Measurements from ENCODE around the gene POLR1E.
A peak's percentile ranks its signal among the peaks of the same experiment; 100 is the strongest.

POLR1E gene

GRCh38 chr9:37485389-37486255 lies at the start of gene POLR1E:
POLR1E (plus strand) TSS chr9:37485948; CDS start chr9:37486048, 100 bp downstream.
- DNase-seq = peak; percentile 64 to 78

- no peak for DNase-seq
These were observed 49.2 kb upstream of the POLR1E start for GRCh38 chr9:37436540-37436939.

DNA sequence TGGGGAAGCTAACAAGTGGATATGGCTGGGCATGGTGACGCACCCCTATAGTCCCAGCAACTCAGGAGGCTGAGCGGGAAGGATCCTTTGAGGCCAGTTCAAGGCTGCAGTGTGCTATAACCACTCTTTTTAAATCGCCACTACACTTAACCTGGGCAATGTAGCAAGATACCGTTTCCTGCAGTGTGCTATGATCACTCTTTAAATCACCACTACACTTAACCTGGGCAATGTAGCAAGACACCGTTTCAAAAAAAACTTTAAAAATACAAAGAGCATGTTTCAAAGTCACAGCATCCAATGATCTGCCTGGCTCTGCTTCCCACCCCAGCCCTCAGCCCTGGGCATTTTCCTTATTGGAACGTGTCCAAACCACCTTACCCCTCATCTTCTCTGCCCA lies 48.7 kb upstream of the POLR1E start:
- no peak for DNase-seq

DNA sequence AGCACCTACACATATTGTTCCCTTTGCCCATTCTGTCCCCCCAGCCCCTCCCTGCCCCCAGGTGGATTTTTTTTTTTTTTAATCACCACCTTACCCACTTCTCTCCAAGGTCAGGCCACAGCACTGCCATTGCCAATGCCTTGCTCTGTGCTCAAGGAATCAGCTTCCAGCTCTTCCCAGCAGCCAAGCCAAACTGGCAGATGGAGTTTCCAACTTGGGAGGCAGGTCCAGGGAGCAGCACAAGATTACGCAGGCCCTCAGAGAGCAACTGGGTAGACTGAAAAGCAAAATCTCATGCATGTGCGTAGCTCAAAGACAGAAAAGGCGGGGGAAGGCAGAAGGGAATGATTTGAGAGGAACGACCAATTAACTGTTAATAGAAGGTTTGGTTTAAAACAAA lies 48.1 kb upstream of the POLR1E start:
- no peak for DNase-seq

DNA sequence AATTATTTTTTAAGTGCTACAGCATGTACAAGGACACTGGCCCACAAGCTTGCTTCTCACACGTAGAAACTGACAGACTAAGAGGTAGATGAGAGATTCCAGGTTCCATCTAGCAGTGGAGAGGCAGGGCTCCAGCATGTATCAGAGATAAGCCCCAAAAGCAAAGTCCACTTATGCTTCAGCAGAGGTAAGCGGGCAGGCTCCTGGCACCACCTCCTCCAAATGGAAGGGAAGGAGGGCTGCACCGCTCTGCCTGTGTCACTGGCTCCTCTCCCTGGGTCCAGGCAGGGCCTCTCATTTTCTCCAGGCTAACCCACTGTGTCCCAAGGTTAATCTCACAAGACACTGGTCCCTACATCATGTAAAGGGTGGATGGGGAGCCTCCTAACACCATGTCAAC lies 47.4 kb upstream of the POLR1E start:
- DNase-seq = no peak

GRCh38 chr9:37441776-37442370 lies 43.9 kb upstream of the POLR1E start:
- no peak for DNase-seq

DNA sequence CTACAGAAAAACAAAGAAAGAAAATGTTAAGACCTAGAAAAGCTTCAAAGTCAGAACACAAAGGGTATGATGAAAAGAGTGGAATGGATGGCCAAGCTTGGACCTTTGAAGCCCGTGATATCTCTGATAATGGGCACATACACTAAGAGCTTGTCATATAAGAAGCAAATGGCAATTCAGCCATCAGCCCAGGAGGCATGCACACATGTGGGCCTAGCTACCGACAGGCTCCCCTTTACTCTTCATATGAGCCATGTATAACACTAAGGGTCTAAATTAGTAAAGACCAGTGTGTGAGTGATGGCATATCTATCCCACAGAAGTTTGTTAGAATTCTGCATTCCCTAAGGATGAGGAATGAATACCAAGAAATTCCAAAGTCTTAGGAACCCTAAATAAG lies 43.2 kb upstream of the POLR1E start:
- no peak for DNase-seq

DNA sequence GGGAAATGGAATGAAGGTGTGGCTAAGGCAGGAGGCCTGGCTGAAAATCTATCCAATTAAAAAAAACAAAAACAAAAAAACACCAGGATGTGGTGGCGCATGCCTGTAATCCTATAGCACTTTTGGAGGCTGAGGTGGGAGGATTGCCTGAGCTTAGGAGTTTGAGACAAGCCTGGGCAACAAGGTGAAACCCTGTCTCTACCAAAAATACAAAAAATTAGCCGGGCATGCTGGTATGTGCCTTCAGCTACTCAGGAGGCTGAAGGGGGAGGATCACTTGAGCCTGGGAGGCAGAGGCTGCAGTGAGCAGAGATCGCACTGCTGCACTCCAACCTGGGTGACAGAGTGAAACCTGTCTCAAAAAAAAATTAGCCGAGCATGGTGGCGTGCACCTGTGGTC lies 42.2 kb upstream of the POLR1E start:
- no peak for DNase-seq

GRCh38 chr9:37444890-37445289 lies 40.9 kb upstream of the POLR1E start:
- DNase-seq = no peak

- DNase-seq = no peak
These were observed 39.9 kb upstream of the POLR1E start for GRCh38 chr9:37445832-37446231.

DNA sequence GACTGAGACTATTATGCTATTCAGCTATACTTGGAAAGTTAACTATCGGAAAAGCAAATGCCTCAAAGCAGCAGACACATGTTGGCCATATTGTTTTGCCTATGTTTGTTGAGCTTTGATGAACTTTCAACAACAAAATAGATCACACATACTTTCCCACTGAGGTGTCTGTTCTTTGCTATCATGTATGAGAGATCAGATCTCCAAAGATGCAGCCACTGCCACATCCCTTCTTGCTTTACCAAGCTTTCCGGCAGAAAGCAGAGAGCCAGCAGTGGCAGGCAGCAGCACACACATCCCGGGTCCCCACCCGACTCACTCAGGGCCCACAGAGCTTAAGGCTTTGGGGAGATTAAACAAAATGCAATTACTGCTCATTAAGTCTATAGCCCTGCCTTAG lies 39.3 kb upstream of the POLR1E start:
- DNase-seq = no peak

DNA sequence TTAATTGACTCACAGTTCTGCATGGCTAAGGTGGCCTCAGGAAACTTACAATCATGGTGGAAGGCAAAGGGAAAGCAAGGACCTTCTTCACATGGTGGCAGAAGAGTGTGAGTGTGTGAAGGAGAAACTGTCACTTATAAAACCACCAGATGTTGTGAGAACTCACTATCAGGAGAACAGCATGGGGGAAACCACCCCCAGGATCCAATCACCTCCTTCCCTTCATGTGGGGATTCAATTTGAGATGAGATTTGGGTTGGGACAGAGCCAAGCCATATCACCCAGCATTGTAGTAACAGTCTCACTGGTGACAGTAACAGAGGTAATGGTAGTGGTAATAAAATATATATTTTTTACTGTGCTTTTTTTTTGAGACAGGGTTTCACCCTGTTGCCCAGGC lies 38.6 kb upstream of the POLR1E start:
- DNase-seq = no peak

GRCh38 chr9:37449862-37450632 lies 35.7 kb upstream of the POLR1E start:
- DNase-seq = no peak

DNA sequence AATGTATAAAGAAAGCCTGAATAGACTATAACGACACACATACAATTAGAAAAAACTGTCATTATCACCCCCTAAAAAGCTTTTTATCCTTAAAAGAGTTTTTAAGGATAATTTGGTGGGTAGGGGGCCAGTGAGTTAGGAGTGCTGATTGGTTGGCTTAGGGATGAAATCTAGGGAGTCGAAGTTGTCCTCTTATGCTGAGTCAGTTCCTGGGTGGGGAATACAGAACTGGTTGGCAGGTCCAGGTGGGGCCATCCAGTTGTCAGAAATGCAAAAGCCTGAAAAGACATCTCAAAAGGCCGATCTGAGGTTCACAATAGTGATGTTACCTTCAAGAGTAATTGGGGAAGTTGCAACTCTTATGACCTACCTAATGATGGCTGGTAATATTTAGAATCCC lies 34.1 kb upstream of the POLR1E start:
- DNase-seq = no peak

GRCh38 chr9:37452611-37453010 lies 33.1 kb upstream of the POLR1E start:
- DNase-seq = no peak

DNA sequence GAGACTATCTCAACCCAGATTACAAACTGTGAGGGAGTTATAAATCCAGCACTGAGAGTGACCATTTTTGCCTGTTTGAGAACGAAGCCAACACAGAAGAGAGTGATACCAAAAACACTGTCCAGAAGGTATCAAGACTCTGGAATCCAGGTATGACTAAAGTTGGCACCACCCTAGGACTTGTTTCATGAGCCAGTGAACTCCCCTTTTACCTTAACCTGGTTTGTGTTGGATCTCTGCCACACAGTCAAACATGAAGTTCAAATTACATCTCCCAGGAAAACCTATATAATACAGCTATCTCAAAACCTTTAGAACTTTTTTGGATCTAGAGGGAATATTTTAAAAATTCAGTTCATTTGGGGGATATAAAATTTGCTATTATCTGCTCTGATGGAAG lies 31.9 kb upstream of the POLR1E start:
- DNase-seq = no peak

- no peak for DNase-seq
These were observed 31.5 kb upstream of the POLR1E start for GRCh38 chr9:37454238-37454637.

GRCh38 chr9:37455884-37456647 lies 29.7 kb upstream of the POLR1E start:
- DNase-seq = no peak

DNA sequence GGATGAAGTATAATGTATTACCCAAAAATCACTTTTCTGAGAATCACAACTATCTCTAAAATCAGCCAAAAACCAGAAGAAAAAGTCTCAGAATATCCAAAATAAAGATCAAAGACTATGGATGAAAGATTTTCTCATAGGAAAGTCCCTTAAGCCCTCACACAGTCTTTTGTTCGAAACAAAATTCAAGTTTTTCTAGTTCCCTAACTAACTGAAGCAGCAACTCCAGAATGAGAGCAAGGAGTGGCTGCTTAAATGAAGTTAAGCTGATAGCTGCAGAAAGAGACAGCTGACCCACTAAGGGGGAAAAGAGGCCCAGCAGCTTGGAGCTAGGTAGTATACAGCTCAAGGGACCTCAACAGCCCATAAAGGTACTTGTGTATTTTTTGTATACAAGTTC lies 28.9 kb upstream of the POLR1E start:
- DNase-seq = no peak

DNA sequence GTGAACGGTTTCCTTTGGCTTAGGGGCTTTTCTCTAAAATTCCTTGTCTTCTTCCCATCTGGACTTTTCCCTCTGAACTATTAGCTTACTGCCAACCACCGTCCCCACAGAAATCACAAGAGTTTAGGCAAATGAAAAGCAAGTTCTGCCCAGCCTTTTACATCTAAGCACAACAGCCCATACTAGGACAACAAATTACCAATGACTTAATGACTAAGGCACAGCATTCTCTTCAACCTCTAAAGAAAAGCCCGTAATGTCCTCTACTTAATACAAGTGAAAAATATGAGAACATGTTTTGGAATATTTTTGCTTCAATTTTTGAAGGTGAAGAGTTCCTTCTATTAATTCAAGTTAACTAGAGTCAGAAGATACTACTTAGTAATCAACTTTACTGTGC lies 21.7 kb upstream of the POLR1E start:
- DNase-seq = no peak

DNA sequence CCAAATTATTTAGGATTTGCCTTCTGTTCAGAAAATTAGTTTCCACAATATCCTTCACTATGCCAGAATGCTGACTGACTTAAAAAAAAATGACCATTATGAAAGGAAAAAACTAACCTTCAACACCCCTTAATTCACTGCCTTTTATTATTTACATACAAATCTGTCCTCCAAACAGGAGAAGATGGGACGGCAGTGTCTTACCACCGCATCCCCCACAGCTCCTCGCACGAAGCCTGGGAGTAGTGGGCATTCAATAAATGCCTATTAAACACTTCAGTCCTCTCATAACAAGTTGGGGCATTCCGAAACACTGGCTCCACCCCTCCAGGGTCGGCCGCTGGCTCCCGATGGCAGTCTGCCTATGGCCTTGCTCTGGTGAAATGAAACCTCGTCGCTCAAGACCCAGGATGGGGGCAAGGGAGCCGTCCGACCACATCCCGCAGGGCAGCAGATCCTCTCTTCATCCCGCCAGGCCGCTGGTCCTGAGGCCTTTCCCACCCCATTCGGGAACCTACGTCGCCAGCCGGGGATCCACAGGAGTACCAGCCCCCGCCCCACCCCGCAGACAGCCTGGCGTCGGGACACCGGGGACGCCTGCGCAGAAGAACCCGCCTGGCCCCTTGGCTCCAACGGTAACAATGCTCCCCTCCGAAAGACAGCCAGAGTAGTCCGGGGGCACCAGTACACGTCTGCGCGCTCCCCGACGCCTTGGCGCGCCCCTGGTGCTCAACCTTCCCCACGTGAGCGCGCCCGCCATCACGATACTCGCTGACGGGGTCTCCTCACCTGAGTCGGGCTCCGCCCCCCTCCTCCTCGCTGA lies 21.1 kb upstream of the POLR1E start:
- DNase-seq = peak; percentile 72 to 92
